K562 (cell line): ENCODE data around the gene MAST3. TPM values are rescaled to one million over a fixed set of nuclear protein-coding genes. Genes with fewer than 3 reads are reported as not detected.

Source experiments
- ATAC-seq: fragments of 200-7000 bp; cut with Tn5 transposase; 3 replicates; pipeline ENCODE4 v1.9.1; 2020; ENCODE audit warnings: moderate library complexity
- BruUV-seq: library from RNA; stranded (reverse); fragments of 400-500 nt; replicated peaks from 2 replicates; lab custom pipeline; 2021; lab: Mats Ljungman, UMichigan
- CTCF ChIA-PET: fragments of 300-600 bp; formaldehyde crosslinking; extraction: SDS; loops from one replicate; lab custom pipeline; 2021; ENCODE audit warnings: low intra/inter-chr PET ratio; lab: Yijun Ruan, JAX
- POLR2A ChIA-PET: fragments of 300-600, 350-650 bp; sonication (Branson Sonifier 250); formaldehyde crosslinking; extraction: SDS; loops from one replicate; lab custom pipeline; 2021; ENCODE audit warnings: antibody characterized with exemption, inconsistent platforms; lab: Yijun Ruan, JAX
- DNase-seq, 4 experiments: peaks; one replicate each; pipeline versions ENCODE4 v3.0.0 to v3.0.0-alpha.2; 2011 to 2018; ENCODE audit warnings: low spot score in 3 of 4, mixed read lengths in 3 of 4; ENCODE audit errors: extremely low read depth in 1 of 4
- FAIRE-seq: peaks from 2 replicates; lab custom pipeline; 2011; peaks lifted over from hg19 to GRCh38; lab: Jason Lieb, UNC
- H2AFZ ChIP-seq: 2 replicates; pipeline ENCODE4 v1.6.0; 2011; ENCODE audit warnings: low read depth, low read length, control low read depth, inconsistent platforms
- H3K27ac ChIP-seq: fragments of 200-600 bp; 3 replicates; pipeline ENCODE4 v1.8.0; 2011; ENCODE audit warnings: low read depth, mild to moderate bottlenecking, control low read depth, inconsistent platforms, low read length, moderate library complexity, mixed read lengths; ENCODE audit errors: extremely low read depth
- H3K27me3 ChIP-seq, 2 experiments: fragments of 300-600 bp in 1 of 2; 2 replicates in 1 of 2; 3 replicates in 1 of 2; pipeline versions ENCODE4 v1.6.0 to v1.8.0; 2011; ENCODE audit warnings: inconsistent platforms in 2 of 2, low read length in 2 of 2, mild to moderate bottlenecking in 1 of 2, mixed read lengths in 1 of 2, moderate library complexity in 1 of 2; ENCODE audit not compliant: control insufficient read depth in 2 of 2, insufficient read depth in 2 of 2
- H3K36me3 ChIP-seq: fragments of 300-600 bp; 3 replicates; pipeline ENCODE4 v1.8.0; 2011; ENCODE audit warnings: mild to moderate bottlenecking, low read length, inconsistent platforms; ENCODE audit not compliant: control insufficient read depth, insufficient read depth
- H3K4me1 ChIP-seq, 2 experiments: fragments of 200-600 bp in 1 of 2; replicated peaks in 1 of 2; 2 replicates in 1 of 2; 3 replicates in 1 of 2; pipeline versions ENCODE4 v1.5.1 to v1.8.0; 2011; ENCODE audit warnings: inconsistent platforms in 2 of 2, low read length in 2 of 2, mild to moderate bottlenecking in 1 of 2, mixed read lengths in 1 of 2, moderate library complexity in 1 of 2; ENCODE audit not compliant: control insufficient read depth in 2 of 2, insufficient read depth in 2 of 2
- H3K4me2 ChIP-seq: 2 replicates; pipeline ENCODE4 v1.6.1; 2011; ENCODE audit warnings: low read length, control low read depth, inconsistent platforms, mixed read lengths; ENCODE audit not compliant: insufficient read depth
- H3K4me3 ChIP-seq: fragments of 200-600 bp; sonication (generic), shearing (Covaris generic); 2 replicates; pipeline ENCODE4 v1.5.1; 2016; ENCODE audit warnings: control low read depth, inconsistent platforms
- H3K79me2 ChIP-seq: fragments of 200-600 bp; 3 replicates; pipeline ENCODE4 v1.8.0; 2011; ENCODE audit warnings: low read length, inconsistent platforms; ENCODE audit not compliant: control insufficient read depth, insufficient read depth
- H3K9ac ChIP-seq, 2 experiments: 2 replicates each; pipeline versions ENCODE4 v1.6.0 to v1.6.1; 2011; ENCODE audit warnings: low read depth in 2 of 2, low read length in 2 of 2, control low read depth in 1 of 2, inconsistent platforms in 1 of 2, mild to moderate bottlenecking in 1 of 2, mixed read lengths in 1 of 2; ENCODE audit not compliant: insufficient read depth in 1 of 2
- H3K9me1 ChIP-seq: one replicate; pipeline ENCODE4 v1.6.0; 2011; ENCODE audit warnings: inconsistent platforms, mild to moderate bottlenecking, low read length, moderate library complexity; ENCODE audit not compliant: control insufficient read depth, insufficient read depth
- H3K9me3 ChIP-seq: replicated peaks from 2 replicates; pipeline ENCODE4 v1.5.1; 2011; ENCODE audit warnings: low read depth, low read length, inconsistent platforms; ENCODE audit not compliant: control insufficient read depth, insufficient read depth
- H4K20me1 ChIP-seq: replicated peaks from 2 replicates; pipeline ENCODE4 v1.6.1; 2011; ENCODE audit warnings: low read length, inconsistent platforms, mixed read lengths; ENCODE audit not compliant: control insufficient read depth, insufficient read depth
- ADNP ChIP-seq: fragments of 200-800 bp; sonication (Bioruptor generic); IDR thresholded peaks from 2 replicates; pipeline ENCODE4 v1.6.1; 2016; ENCODE audit warnings: missing genetic modification characterization, missing compliant biosample characterization
- ASH1L ChIP-seq: fragments of 450-650 bp; IDR thresholded peaks from 2 replicates; pipeline ENCODE4 v1.6.1; 2018; ENCODE audit warnings: borderline replicate concordance, mild to moderate bottlenecking, low read depth; ENCODE audit not compliant: partially characterized antibody
- BCOR ChIP-seq: fragments of 450-650 bp; IDR thresholded peaks from 2 replicates; pipeline ENCODE4 v1.6.1; 2016
- BDP1 ChIP-seq: IDR thresholded peaks from 3 replicates; pipeline ENCODE4 v1.6.1; 2011; ENCODE audit not compliant: insufficient read length, insufficient read depth
- CBX3 ChIP-seq, 2 experiments: IDR thresholded peaks; 1 replicate in 1 of 2; 2 replicates in 1 of 2; pipeline ENCODE4 v1.6.1; 2012; ENCODE audit warnings: inconsistent platforms in 2 of 2, low read length in 2 of 2, borderline replicate concordance in 1 of 2, control low read depth in 1 of 2
- ESRRA ChIP-seq: fragments of 450-650 bp; IDR thresholded peaks from 2 replicates; pipeline ENCODE4 v1.6.1; 2014; ENCODE audit warnings: low read depth, mild to moderate bottlenecking, moderate library complexity, borderline replicate concordance
- HDAC2 ChIP-seq: fragments of 450-650 bp; IDR thresholded peaks from 2 replicates; pipeline ENCODE4 v1.6.1; 2016; ENCODE audit warnings: mild to moderate bottlenecking
- HNRNPL ChIP-seq: fragments of 200-400 bp; formaldehyde crosslinking; IDR thresholded peaks from 2 replicates; pipeline ENCODE4 v1.6.1; 2017; ENCODE audit warnings: low read depth, mild to moderate bottlenecking, low read length
- KDM1A ChIP-seq, 2 experiments: fragments of 450-650 bp; IDR thresholded peaks; 2 replicates each; pipeline ENCODE4 v1.6.1; 2016; ENCODE audit warnings: mild to moderate bottlenecking in 2 of 2
- MBD2 ChIP-seq: sonication (generic); IDR thresholded peaks from 2 replicates; pipeline ENCODE4 v1.6.1; 2016; ENCODE audit warnings: low read depth, borderline replicate concordance
- POLR2G ChIP-seq: fragments of 200-400 bp; formaldehyde crosslinking; IDR thresholded peaks from 2 replicates; pipeline ENCODE4 v1.6.1; 2017; ENCODE audit warnings: low read depth, mild to moderate bottlenecking, antibody characterized with exemption, low read length, moderate library complexity
- PTBP1 ChIP-seq: fragments of 200-400 bp; formaldehyde crosslinking; IDR thresholded peaks from 2 replicates; pipeline ENCODE4 v1.6.1; 2017; ENCODE audit warnings: low read depth, low read length
- RCOR1 ChIP-seq, 2 experiments: IDR thresholded peaks; 2 replicates each; pipeline ENCODE4 v1.6.1; 2012; ENCODE audit warnings: low read depth in 2 of 2, low read length in 2 of 2, borderline replicate concordance in 1 of 2, improper control_type of control experiment in 1 of 2
- SMARCA5 ChIP-seq: fragments of 450-650 bp; IDR thresholded peaks from 2 replicates; pipeline ENCODE4 v1.6.1; 2016
- ZBTB26 ChIP-seq: fragments of 450-650 bp; formaldehyde crosslinking; IDR thresholded peaks from 2 replicates; pipeline ENCODE4 v1.4.0; 2022; ENCODE audit warnings: missing genetic modification characterization
- ZBTB33 ChIP-seq: sonication (generic); formaldehyde crosslinking; IDR thresholded peaks from 2 replicates; pipeline ENCODE4 v1.8.1; 2023; ENCODE audit warnings: mild to moderate bottlenecking, missing genetic modification reagents
- ZNF316 ChIP-seq: fragments of 450-650 bp; IDR thresholded peaks from 2 replicates; pipeline ENCODE4 v1.6.1; 2016
- WGBS: fragments of 100-300 bp; shearing (Covaris generic); methylation state at CpG from one replicate; pipeline ENCODE4 v1.1.6; 2016; ENCODE audit warnings: low coverage, mixed read lengths; ENCODE audit not compliant: insufficient coverage; ENCODE audit errors: missing lambda C conversion rate; 5-methylcytosine and 5-hydroxymethylcytosine counted together
- in situ Hi-C: fragments of 300-500 bp; cut with MboI; formaldehyde crosslinking; loops from 4 replicates; pipeline ENCODE4 v1.15.0; 2018; ENCODE audit warnings: inconsistent platforms, mixed read lengths
- intact Hi-C: fragments of 100-400 bp; cut with micrococcal nuclease; formaldehyde crosslinking; loops from 2 replicates; pipeline ENCODE4 v1.14.2; 2022
- polyA plus RNA-seq, 8 experiments: library from polyadenylated mRNA; depleted of rRNA in 4 of 8; stranded (reverse) in 5 of 8; unstranded in 3 of 8; fragments of >200 nt; fragmentation: Nextera tagmentation in 2 of 8; fragmentation: Illumina TruSeq in 1 of 8; extraction: Ambion mirVana in 2 of 8; extraction: Trizol in 1 of 8; gene quantifications; 2 replicates each; pipeline versions ENCODE4 v1.2.1 to v1.2.3, GENCODE V29; 2011 to 2014; ENCODE audit warnings: inconsistent platforms in 1 of 8, missing spikeins in 1 of 8
- total RNA-seq, 7 experiments: library from RNA; depleted of rRNA in 6 of 7; stranded (reverse); fragments of >200 nt in 6 of 7; fragmentation: Illumina TruSeq in 2 of 7; extraction: Trizol in 2 of 7; gene quantifications; 2 replicates each; pipeline versions ENCODE4 v1.2.1 to v1.2.3, GENCODE V29; 2011 to 2021; ENCODE audit warnings: low replicate concordance in 1 of 7

MAST3 gene
- total and polyA plus RNA-seq, 9 of the 15 experiments (the other 6 are each of a cell fraction or from before 2014, with no cell fraction given), result 0.94 to 9.9 (median 2.4) TPM

GRCh38 chr19:18155095-18156087 lies 57.8 kb downstream of the MAST3 start:
- Histone ChIP-seq H4K20me1 (peaks cover 19% of the 10 kb centered on the region), H3K36me3 (peaks cover 39% of the 10 kb centered on the region; the same call in 2 of the 3 replicates), H3K9ac (peak overlapping the region in 1 of 2 experiments; percentile 87; a peak in 2 of 4 replicates), H3K27ac (peak overlapping the region; percentile 53; the same call in 1 of the 3 replicates), H3K4me1 (peaks cover 37 to 71% of the 10 kb centered on the region in 2 experiments), H3K9me3 (no peaks in the 10 kb centered on the region), H3K4me3 (no peak overlapping the region), H3K27me3 (no peaks in the 10 kb centered on the region), H3K9me1 (no peaks in the 10 kb centered on the region), H3K4me2 (no peak overlapping the region), H3K79me2 (peaks cover 51% of the 10 kb centered on the region), H2AFZ (no peak overlapping the region)
- ChIA-PET CTCF (no interaction called here), POLR2A (interaction anchor here (0.8 to 1.3 kb wide), 3 partner anchors 13 to 16 kb away, joined by 3 to 5 read pairs (median 4); no protein-coding TSS in a partner anchor)
- intact Hi-C loops, result loop anchor here (10.0 kb wide), 2 partner anchors 91 to 211 kb away; no protein-coding TSS in a partner anchor
- DNase-seq (no peak), ATAC-seq (no peak), FAIRE-seq (no peak)
- no TSS peak for BruUV-seq
- 90% methylated on average over 25 of the region's 43 CpGs for WGBS
- in situ Hi-C loops, result no loop called here
- TF ChIP-seq BCOR (peak; percentile 77), MBD2 (no peak), POLR2G (peak; percentile 58), ZBTB33 (peak; percentile 68; the same call in 1 of the 2 replicates), BDP1 (no peak), SMARCA5 (peak; percentile 63; the same call in 1 of the 2 replicates), RCOR1 (IDR thresholded peaks at IDR 0.05; ENCODE audit: borderline replicate concordance in 1 of 2, low read depth in 2 of 2, low read length in 2 of 2) (peak in 1 of 2 experiments; percentile 67; a peak in 1 of 4 replicates), CBX3 (IDR thresholded peaks at IDR 0.05; ENCODE audit: borderline replicate concordance in 1 of 2, low read length in 2 of 2) (0 out of 3 replicates have a peak, but pooled peaks of 1 of the 2 experiments have one; percentile 17), HNRNPL (peak; percentile 73; the same call in 1 of the 2 replicates), ZBTB26 (no peak), HDAC2 (0 out of 2 replicates have a peak, but pooled peaks have one; percentile 26), PTBP1 (peak; percentile 76; the same call in 1 of the 2 replicates), ZNF316 (no peak), KDM1A (IDR thresholded peaks at IDR 0.05) (peak in 1 of 2 experiments; percentile 50; a peak in 3 of 4 replicates), ADNP (tag) (peak; percentile 77), ESRRA (peak; percentile 84), ASH1L (no peak)
